ENCODE results near the gene ACAD10.
A peak's percentile ranks its signal among the peaks of the same experiment; 100 is the strongest.

ACAD10 gene

GRCh38 chr12:111767362-111768158 lies 81.7 kb downstream of the ACAD10 start:
- H3K4me1 ChIP-seq (ENCODE audit: insufficient read depth, low read length), result peaks cover 35% of the 10 kb centered on the region
- no peaks in the 10 kb centered on the region for H3K9me3 ChIP-seq (ENCODE audit: low read length)
- no peaks in the 10 kb centered on the region for H3K36me3 ChIP-seq (ENCODE audit: insufficient read depth, low read length)
- H3K4me3 ChIP-seq (ENCODE audit: low read depth in 1 of 2, low read length in 2 of 2), result peak overlapping the region; percentile 67 to 97
- H3K27me3 ChIP-seq (ENCODE audit: control insufficient read depth in 1 of 2, insufficient read depth in 2 of 2, low read length in 2 of 2), result no peaks in the 10 kb centered on the region
- peak overlapping the region; percentile 80 for H3K9ac ChIP-seq (ENCODE audit: low read length)
- H3K27ac ChIP-seq (ENCODE audit: low read depth, low read length), result peak overlapping the region; percentile 75

GRCh38 chr12:111768159-111768895 lies 82.5 kb downstream of the ACAD10 start:
- peak overlapping the region; percentile 75 for H3K27ac ChIP-seq (ENCODE audit: low read depth, low read length)

GRCh38 chr12:111769599-111769998 lies 83.7 kb downstream of the ACAD10 start:
- Histone ChIP-seq H3K4me3 (ENCODE audit: low read depth in 1 of 2, low read length in 2 of 2) (peak overlapping the region in 1 of 2 donors; percentile 97), H3K9me3 (ENCODE audit: low read length) (no peaks in the 10 kb centered on the region), H3K9ac (ENCODE audit: low read length) (no peak overlapping the region), H3K27me3 (ENCODE audit: control insufficient read depth in 1 of 2, insufficient read depth in 2 of 2, low read length in 2 of 2) (no peaks in the 10 kb centered on the region), H3K27ac (ENCODE audit: low read depth, low read length) (no peak overlapping the region), H3K4me1 (ENCODE audit: insufficient read depth, low read length) (peaks cover 56% of the 10 kb centered on the region), H3K36me3 (ENCODE audit: insufficient read depth, low read length) (no peaks in the 10 kb centered on the region)

More at GRCh38 chr12:111768159-111768895, 82.5 kb downstream of the ACAD10 start:
- no peaks in the 10 kb centered on the region for H3K9me3 ChIP-seq (ENCODE audit: low read length)
- no peaks in the 10 kb centered on the region for H3K36me3 ChIP-seq (ENCODE audit: insufficient read depth, low read length)
- H3K27me3 ChIP-seq (ENCODE audit: control insufficient read depth in 1 of 2, insufficient read depth in 2 of 2, low read length in 2 of 2), result no peaks in the 10 kb centered on the region
- peak overlapping the region; percentile 67 to 97 for H3K4me3 ChIP-seq (ENCODE audit: low read depth in 1 of 2, low read length in 2 of 2)
- H3K4me1 ChIP-seq (ENCODE audit: insufficient read depth, low read length), result peaks cover 43% of the 10 kb centered on the region
- peak overlapping the region; percentile 80 for H3K9ac ChIP-seq (ENCODE audit: low read length)

GRCh38 chr12:111773801-111774551 lies 88.1 kb downstream of the ACAD10 start:
- Histone ChIP-seq H3K27me3 (ENCODE audit: control insufficient read depth in 1 of 2, insufficient read depth in 2 of 2, low read length in 2 of 2) (no peaks in the 10 kb centered on the region), H3K4me1 (ENCODE audit: insufficient read depth, low read length) (peaks cover 79% of the 10 kb centered on the region), H3K9me3 (ENCODE audit: low read length) (no peaks in the 10 kb centered on the region), H3K4me3 (ENCODE audit: low read depth in 1 of 2, low read length in 2 of 2) (peak overlapping the region; percentile 10 to 41), H3K9ac (ENCODE audit: low read length) (peak overlapping the region; percentile 13), H3K36me3 (ENCODE audit: insufficient read depth, low read length) (no peaks in the 10 kb centered on the region), H3K27ac (ENCODE audit: low read depth, low read length) (peak overlapping the region; percentile 99)

GRCh38 chr12:111775205-111776193 lies 89.6 kb downstream of the ACAD10 start:
- peak overlapping the region; percentile 13 for H3K9ac ChIP-seq (ENCODE audit: low read length)
- peak overlapping the region; percentile 99 for H3K27ac ChIP-seq (ENCODE audit: low read depth, low read length)
- H3K9me3 ChIP-seq (ENCODE audit: low read length), result no peaks in the 10 kb centered on the region
- H3K4me1 ChIP-seq (ENCODE audit: insufficient read depth, low read length), result peaks cover 70% of the 10 kb centered on the region
- H3K36me3 ChIP-seq (ENCODE audit: insufficient read depth, low read length), result peaks cover 5% of the 10 kb centered on the region
- H3K4me3 ChIP-seq (ENCODE audit: low read depth in 1 of 2, low read length in 2 of 2), result peak overlapping the region in 1 of 2 donors; percentile 41
- no peaks in the 10 kb centered on the region for H3K27me3 ChIP-seq (ENCODE audit: control insufficient read depth in 1 of 2, insufficient read depth in 2 of 2, low read length in 2 of 2)

GRCh38 chr12:111776836-111777344 lies 91.0 kb downstream of the ACAD10 start:
- peak overlapping the region; percentile 64 for H3K27ac ChIP-seq (ENCODE audit: low read depth, low read length)
- H3K4me1 ChIP-seq (ENCODE audit: insufficient read depth, low read length), result peaks cover 60% of the 10 kb centered on the region
- no peaks in the 10 kb centered on the region for H3K27me3 ChIP-seq (ENCODE audit: control insufficient read depth in 1 of 2, insufficient read depth in 2 of 2, low read length in 2 of 2)
- H3K4me3 ChIP-seq (ENCODE audit: low read depth in 1 of 2, low read length in 2 of 2), result no peak overlapping the region
- no peak overlapping the region for H3K9ac ChIP-seq (ENCODE audit: low read length)
- peaks cover 19% of the 10 kb centered on the region for H3K36me3 ChIP-seq (ENCODE audit: insufficient read depth, low read length)
- no peaks in the 10 kb centered on the region for H3K9me3 ChIP-seq (ENCODE audit: low read length)

- Histone ChIP-seq H3K4me3 (ENCODE audit: low read depth in 1 of 2, low read length in 2 of 2) (no peak overlapping the region), H3K36me3 (ENCODE audit: insufficient read depth, low read length) (peaks cover 21% of the 10 kb centered on the region), H3K9me3 (ENCODE audit: low read length) (no peaks in the 10 kb centered on the region), H3K27me3 (ENCODE audit: control insufficient read depth in 1 of 2, insufficient read depth in 2 of 2, low read length in 2 of 2) (no peaks in the 10 kb centered on the region), H3K9ac (ENCODE audit: low read length) (no peak overlapping the region), H3K27ac (ENCODE audit: low read depth, low read length) (peak overlapping the region; percentile 64), H3K4me1 (ENCODE audit: insufficient read depth, low read length) (peaks cover 56% of the 10 kb centered on the region)
Measured at GRCh38 chr12:111777345-111778045, 91.6 kb downstream of the ACAD10 start.

GRCh38 chr12:111780166-111780565 lies 94.3 kb downstream of the ACAD10 start:
- peaks cover 46% of the 10 kb centered on the region for H3K36me3 ChIP-seq (ENCODE audit: insufficient read depth, low read length)
- no peak overlapping the region for H3K9ac ChIP-seq (ENCODE audit: low read length)
- H3K27ac ChIP-seq (ENCODE audit: low read depth, low read length), result no peak overlapping the region
- H3K27me3 ChIP-seq (ENCODE audit: control insufficient read depth in 1 of 2, insufficient read depth in 2 of 2, low read length in 2 of 2), result no peaks in the 10 kb centered on the region
- H3K9me3 ChIP-seq (ENCODE audit: low read length), result no peaks in the 10 kb centered on the region
- H3K4me1 ChIP-seq (ENCODE audit: insufficient read depth, low read length), result peaks cover 29% of the 10 kb centered on the region
- H3K4me3 ChIP-seq (ENCODE audit: low read depth in 1 of 2, low read length in 2 of 2), result no peak overlapping the region

- no peak overlapping the region for H3K27ac ChIP-seq (ENCODE audit: low read depth, low read length)
- no peaks in the 10 kb centered on the region for H3K9me3 ChIP-seq (ENCODE audit: low read length)
- H3K9ac ChIP-seq (ENCODE audit: low read length), result no peak overlapping the region
- H3K4me1 ChIP-seq (ENCODE audit: insufficient read depth, low read length), result peaks cover 24% of the 10 kb centered on the region
- no peaks in the 10 kb centered on the region for H3K27me3 ChIP-seq (ENCODE audit: control insufficient read depth in 1 of 2, insufficient read depth in 2 of 2, low read length in 2 of 2)
- H3K4me3 ChIP-seq (ENCODE audit: low read depth in 1 of 2, low read length in 2 of 2), result no peak overlapping the region
- H3K36me3 ChIP-seq (ENCODE audit: insufficient read depth, low read length), result peaks cover 50% of the 10 kb centered on the region
Measured at GRCh38 chr12:111780615-111781014, 94.8 kb downstream of the ACAD10 start.
